ENCODE measurements around the gene PDIA4. TPM values are rescaled to one million over a fixed set of nuclear protein-coding genes. Genes with fewer than 3 reads are reported as not detected.

Gene PDIA4
- total RNA-seq, 1 donor from 2014 or later: 142 TPM

GRCh38 chr7:149027611-149028345 is 527 bp downstream of the PDIA4 start:
- no peaks in the 10 kb centered on the region for H3K36me3 ChIP-seq
- H3K27ac Mint-ChIP-seq: peak overlapping the region; percentile 98
- H4K20me1 ChIP-seq (ENCODE audit: low read depth): peaks cover 48% of the 10 kb centered on the region
- H3F3A ChIP-seq (ENCODE audit: low read depth): peaks cover 16% of the 10 kb centered on the region
- peak overlapping the region; percentile 85 for H3K4me2 ChIP-seq
- peaks cover 25% of the 10 kb centered on the region for H3K27me3 ChIP-seq
- TF ChIP-seq, protein P1, sequence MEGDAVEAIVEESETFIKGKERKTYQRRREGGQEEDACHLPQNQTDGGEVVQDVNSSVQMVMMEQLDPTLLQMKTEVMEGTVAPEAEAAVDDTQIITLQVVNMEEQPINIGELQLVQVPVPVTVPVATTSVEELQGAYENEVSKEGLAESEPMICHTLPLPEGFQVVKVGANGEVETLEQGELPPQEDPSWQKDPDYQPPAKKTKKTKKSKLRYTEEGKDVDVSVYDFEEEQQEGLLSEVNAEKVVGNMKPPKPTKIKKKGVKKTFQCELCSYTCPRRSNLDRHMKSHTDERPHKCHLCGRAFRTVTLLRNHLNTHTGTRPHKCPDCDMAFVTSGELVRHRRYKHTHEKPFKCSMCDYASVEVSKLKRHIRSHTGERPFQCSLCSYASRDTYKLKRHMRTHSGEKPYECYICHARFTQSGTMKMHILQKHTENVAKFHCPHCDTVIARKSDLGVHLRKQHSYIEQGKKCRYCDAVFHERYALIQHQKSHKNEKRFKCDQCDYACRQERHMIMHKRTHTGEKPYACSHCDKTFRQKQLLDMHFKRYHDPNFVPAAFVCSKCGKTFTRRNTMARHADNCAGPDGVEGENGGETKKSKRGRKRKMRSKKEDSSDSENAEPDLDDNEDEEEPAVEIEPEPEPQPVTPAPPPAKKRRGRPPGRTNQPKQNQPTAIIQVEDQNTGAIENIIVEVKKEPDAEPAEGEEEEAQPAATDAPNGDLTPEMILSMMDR (IDR thresholded peaks at IDR 0.05): no peak
- TF ChIP-seq EZH2 (IDR thresholded peaks at IDR 0.05): no peak
- no peak for TF ChIP-seq EZH2phosphoT487 (IDR thresholded peaks at IDR 0.05)
- H3K4me1 Mint-ChIP-seq: peaks cover 27% of the 10 kb centered on the region
- H3K36me3 Mint-ChIP-seq: peaks cover 8% of the 10 kb centered on the region
- peaks cover 2% of the 10 kb centered on the region for H3K27me3 Mint-ChIP-seq (ENCODE audit: insufficient read depth, low read depth)
- no peak for DNase-seq (ENCODE audit: low spot score)
- peaks cover 8% of the 10 kb centered on the region for H3K4me1 ChIP-seq
- peak overlapping the region; percentile 75 for H3K9ac ChIP-seq
- H3K9me3 ChIP-seq (ENCODE audit: low read depth): no peaks in the 10 kb centered on the region
- H3K27ac ChIP-seq: peak overlapping the region; percentile 88
- peak overlapping the region; percentile 98 for H3K4me3 Mint-ChIP-seq
- H3K4me3 ChIP-seq: peak overlapping the region; percentile 73
- peaks cover 52% of the 10 kb centered on the region for H3K79me2 ChIP-seq (ENCODE audit: low read depth)
- H3K9me3 Mint-ChIP-seq: no peaks in the 10 kb centered on the region
- peak overlapping the region; percentile 46 for H2AFZ ChIP-seq (replicated peaks)

GRCh38 chr7:149027055-149027454 is 1.2 kb downstream of the PDIA4 start:
- Histone ChIP-seq H3K36me3 (no peaks in the 10 kb centered on the region), H3K27ac (no peak overlapping the region), H2AFZ (replicated peaks) (no peak overlapping the region), H3K9ac (peak overlapping the region; percentile 75), H3F3A (ENCODE audit: low read depth) (peaks cover 16% of the 10 kb centered on the region), H3K4me1 (peaks cover 8% of the 10 kb centered on the region), H3K79me2 (ENCODE audit: low read depth) (peaks cover 59% of the 10 kb centered on the region), H3K27me3 (peaks cover 25% of the 10 kb centered on the region), H3K9me3 (ENCODE audit: low read depth) (no peaks in the 10 kb centered on the region), H3K4me2 (peak overlapping the region; percentile 85), H3K4me3 (peak overlapping the region; percentile 73), H4K20me1 (ENCODE audit: low read depth) (peaks cover 54% of the 10 kb centered on the region)
- DNase-seq (ENCODE audit: low spot score): no peak
- Mint-ChIP-seq H3K36me3 (peaks cover 8% of the 10 kb centered on the region), H3K9me3 (no peaks in the 10 kb centered on the region), H3K4me1 (peaks cover 27% of the 10 kb centered on the region), H3K4me3 (peak overlapping the region; percentile 98), H3K27me3 (ENCODE audit: insufficient read depth, low read depth) (peaks cover 2% of the 10 kb centered on the region), H3K27ac (peak overlapping the region; percentile 67)
- TF ChIP-seq EZH2phosphoT487 (IDR thresholded peaks at IDR 0.05) (no peak), EZH2 (IDR thresholded peaks at IDR 0.05) (no peak)
- TF ChIP-seq, protein P1 (IDR thresholded peaks at IDR 0.05): no peak

- H3K4me2 ChIP-seq: peak overlapping the region; percentile 10
- H3K9me3 ChIP-seq (ENCODE audit: low read depth): no peaks in the 10 kb centered on the region
- H3K9me3 Mint-ChIP-seq: no peaks in the 10 kb centered on the region
- H3K27me3 ChIP-seq: no peaks in the 10 kb centered on the region
- no peak overlapping the region for H3K4me3 ChIP-seq
- H3K36me3 Mint-ChIP-seq: peaks cover 23% of the 10 kb centered on the region
- no peak for DNase-seq (ENCODE audit: low spot score)
- peaks cover 2% of the 10 kb centered on the region for H3K27me3 Mint-ChIP-seq (ENCODE audit: insufficient read depth, low read depth)
- peaks cover 8% of the 10 kb centered on the region for H3K4me1 ChIP-seq
- peaks cover 81% of the 10 kb centered on the region for H3K79me2 ChIP-seq (ENCODE audit: low read depth)
- H3F3A ChIP-seq (ENCODE audit: low read depth): peaks cover 9% of the 10 kb centered on the region
- no peak overlapping the region for H3K4me3 Mint-ChIP-seq
- H3K9ac ChIP-seq: peak overlapping the region; percentile 32
- TF ChIP-seq, protein P1 (IDR thresholded peaks at IDR 0.05): no peak
- TF ChIP-seq EZH2 (IDR thresholded peaks at IDR 0.05) (no peak), EZH2phosphoT487 (IDR thresholded peaks at IDR 0.05) (no peak)
- H3K4me1 Mint-ChIP-seq: peaks cover 24% of the 10 kb centered on the region
- no peak overlapping the region for H2AFZ ChIP-seq (replicated peaks)
- no peaks in the 10 kb centered on the region for H3K36me3 ChIP-seq
- H3K27ac Mint-ChIP-seq: no peak overlapping the region
- peak overlapping the region; percentile 25 for H3K27ac ChIP-seq
- peaks cover 65% of the 10 kb centered on the region for H4K20me1 ChIP-seq (ENCODE audit: low read depth)
These were observed 4.6 kb downstream of the PDIA4 start for GRCh38 chr7:149023662-149024061.

All from neural progenitor cell (in vitro differentiated cells).